Peyer's patch (tissue), 4 donors: ENCODE data around the gene SLC17A8. TPM values are rescaled to one million over a fixed set of nuclear protein-coding genes. Genes with fewer than 3 reads are reported as not detected.
"Not testable (repeated sequence)": the region's sequence is repeated elsewhere in the genome, so short reads cannot be mapped to it uniquely, and the experiment has no call there.

ENCODE experiments used
- DNase-seq, 3 donors: peaks; one replicate each; pipeline ENCODE4 v3.0.0-alpha.2; 2017 to 2019
- H3K27ac ChIP-seq, 4 donors: fragments of 200-600 bp; sonication (generic); one replicate each; pipeline ENCODE4 v1.5.1; 2016 to 2019
- H3K27me3 ChIP-seq, 2 donors: fragments of 200-600 bp; sonication (generic); one replicate each; pipeline ENCODE4 v1.5.1; 2019
- H3K36me3 ChIP-seq, 3 donors: fragments of 200-600 bp; sonication (generic); one replicate each; pipeline ENCODE4 v1.5.1; 2016 to 2019
- H3K4me1 ChIP-seq, 4 donors: fragments of 200-600 bp; sonication (generic); one replicate each; pipeline ENCODE4 v1.5.1; 2016 to 2019
- H3K4me3 ChIP-seq, 4 donors: fragments of 200-600 bp; sonication (generic); 1 replicate in 3 of 4; 2 replicates in 1 of 4; pipeline ENCODE4 v1.5.1; 2016 to 2019; ENCODE audit warnings: mild to moderate bottlenecking in 1 of 4
- H3K9me3 ChIP-seq, 4 donors: fragments of 200-600 bp; sonication (generic); one replicate each; pipeline ENCODE4 v1.5.1; 2016 to 2019; ENCODE audit warnings: mild to moderate bottlenecking in 1 of 4
- POLR2A ChIP-seq, 2 donors: fragments of 450-650 bp; IDR thresholded peaks; one replicate each; pipeline ENCODE4 v1.5.1; 2017; ENCODE audit warnings: antibody characterized with exemption in 2 of 2, mild to moderate bottlenecking in 2 of 2, moderate library complexity in 2 of 2
- total RNA-seq, 4 donors: library from RNA; depleted of rRNA; stranded (reverse); fragments of >200 nt; gene quantifications; one replicate each; pipeline ENCODE4 v1.1.0, GENCODE V29; 2016
- TF ChIP-seq, protein P1 (sequence below), 6 experiments: fragments of 450-650 bp in 4 of 6; fragments of 200-600 bp in 2 of 6; sonication (generic) in 1 of 6; IDR thresholded peaks; one replicate each; pipeline ENCODE4 v1.5.1; 2017 to 2019; ENCODE audit warnings: antibody characterized with exemption in 6 of 6, mild to moderate bottlenecking in 3 of 6, moderate library complexity in 1 of 6

SLC17A8 gene
- total RNA-seq, 4 donors from 2014 or later = 61.9 to 212 (median 83.1) TPM; not detected in 1

DNA sequence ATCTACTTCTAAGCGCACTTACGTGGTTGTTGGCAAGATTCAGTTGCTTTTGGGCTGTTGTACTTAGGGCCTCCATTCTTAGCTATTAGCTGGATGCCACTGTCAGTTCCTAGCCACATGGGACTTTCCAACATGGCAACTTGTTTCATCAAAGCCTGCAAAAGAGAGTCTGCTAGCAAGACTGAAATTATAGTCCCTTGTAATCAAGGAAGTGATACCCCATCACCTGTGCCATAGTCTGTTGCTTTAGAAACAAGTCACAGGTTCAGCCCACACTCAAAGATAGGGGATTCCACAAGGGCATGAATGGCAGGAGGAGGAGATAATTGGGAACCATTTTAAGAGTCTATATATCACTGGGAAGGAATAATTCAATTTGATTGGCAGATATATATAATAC lies 27.1 kb upstream of the SLC17A8 start:
- Histone ChIP-seq H3K36me3 (peaks cover 0 to 62% (median 0%) of the 10 kb centered on the region in 3 donors), H3K4me3 (no peak overlapping the region)
- TF ChIP-seq, protein P1, sequence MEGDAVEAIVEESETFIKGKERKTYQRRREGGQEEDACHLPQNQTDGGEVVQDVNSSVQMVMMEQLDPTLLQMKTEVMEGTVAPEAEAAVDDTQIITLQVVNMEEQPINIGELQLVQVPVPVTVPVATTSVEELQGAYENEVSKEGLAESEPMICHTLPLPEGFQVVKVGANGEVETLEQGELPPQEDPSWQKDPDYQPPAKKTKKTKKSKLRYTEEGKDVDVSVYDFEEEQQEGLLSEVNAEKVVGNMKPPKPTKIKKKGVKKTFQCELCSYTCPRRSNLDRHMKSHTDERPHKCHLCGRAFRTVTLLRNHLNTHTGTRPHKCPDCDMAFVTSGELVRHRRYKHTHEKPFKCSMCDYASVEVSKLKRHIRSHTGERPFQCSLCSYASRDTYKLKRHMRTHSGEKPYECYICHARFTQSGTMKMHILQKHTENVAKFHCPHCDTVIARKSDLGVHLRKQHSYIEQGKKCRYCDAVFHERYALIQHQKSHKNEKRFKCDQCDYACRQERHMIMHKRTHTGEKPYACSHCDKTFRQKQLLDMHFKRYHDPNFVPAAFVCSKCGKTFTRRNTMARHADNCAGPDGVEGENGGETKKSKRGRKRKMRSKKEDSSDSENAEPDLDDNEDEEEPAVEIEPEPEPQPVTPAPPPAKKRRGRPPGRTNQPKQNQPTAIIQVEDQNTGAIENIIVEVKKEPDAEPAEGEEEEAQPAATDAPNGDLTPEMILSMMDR (IDR thresholded peaks at IDR 0.05) = no peak
- no peak for TF ChIP-seq POLR2A (IDR thresholded peaks at IDR 0.05)

DNA sequence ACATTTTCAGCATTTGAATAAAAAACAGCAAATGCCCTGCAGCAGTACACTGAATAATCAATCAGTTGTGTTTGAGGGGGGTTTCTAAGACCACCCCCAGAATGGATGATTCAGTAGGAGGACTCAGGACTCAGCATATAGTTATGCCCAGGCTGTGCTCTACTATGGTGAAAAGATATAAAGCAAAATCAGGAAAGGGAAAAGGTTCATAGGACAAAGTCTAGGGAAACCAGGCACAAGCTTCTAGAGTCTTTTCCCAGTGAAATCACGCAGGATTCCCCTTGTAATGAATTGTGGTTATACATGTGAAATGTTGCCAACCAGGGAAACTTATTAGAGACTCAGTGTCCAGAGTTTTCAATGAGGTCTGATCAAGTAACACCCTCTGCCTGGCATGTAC lies 25.0 kb upstream of the SLC17A8 start:
- Histone ChIP-seq H3K4me3 (no peak overlapping the region), H3K27ac (no peak overlapping the region), H3K36me3 (peaks cover 0 to 72% (median 0%) of the 10 kb centered on the region in 3 donors), H3K4me1 (no peaks in the 10 kb centered on the region), H3K27me3 (no peaks in the 10 kb centered on the region), H3K9me3 (no peaks in the 10 kb centered on the region)
- DNase-seq = no peak
- no peak for TF ChIP-seq POLR2A (IDR thresholded peaks at IDR 0.05)
- TF ChIP-seq, protein P1 (IDR thresholded peaks at IDR 0.05) = no peak

More for the DNA sequence above, 27.1 kb upstream of the SLC17A8 start:
- Histone ChIP-seq H3K9me3 (no peaks in the 10 kb centered on the region), H3K4me1 (no peaks in the 10 kb centered on the region), H3K27me3 (no peaks in the 10 kb centered on the region), H3K27ac (no peak overlapping the region)
- no peak for DNase-seq

DNA sequence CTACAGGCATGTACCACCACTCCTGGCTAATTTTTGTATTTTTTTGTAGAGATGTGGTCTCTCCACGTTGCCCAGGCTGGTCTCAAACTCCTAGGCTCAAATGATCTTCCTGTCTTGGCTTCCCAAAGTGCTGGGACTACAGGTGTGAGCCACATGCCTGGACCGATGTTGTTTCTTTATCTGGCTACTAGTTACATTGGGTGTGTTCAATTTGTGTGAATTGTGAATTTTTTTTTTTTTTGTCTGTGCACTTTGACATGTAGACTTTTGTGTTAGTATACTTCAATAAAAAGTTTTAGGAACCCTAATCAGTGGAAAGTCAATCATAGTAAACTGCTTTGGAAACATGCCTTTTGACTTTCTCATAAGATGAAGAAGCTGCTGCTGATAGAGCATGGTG lies 24.0 kb upstream of the SLC17A8 start:
- H3K27ac ChIP-seq = no peak overlapping the region
- no peaks in the 10 kb centered on the region for H3K9me3 ChIP-seq
- DNase-seq = no peak
- no peak overlapping the region for H3K4me3 ChIP-seq
- no peak for TF ChIP-seq POLR2A (IDR thresholded peaks at IDR 0.05)
- H3K4me1 ChIP-seq = no peaks in the 10 kb centered on the region
- peaks cover 0 to 70% (median 0%) of the 10 kb centered on the region in 3 donors for H3K36me3 ChIP-seq
- no peaks in the 10 kb centered on the region for H3K27me3 ChIP-seq

DNA sequence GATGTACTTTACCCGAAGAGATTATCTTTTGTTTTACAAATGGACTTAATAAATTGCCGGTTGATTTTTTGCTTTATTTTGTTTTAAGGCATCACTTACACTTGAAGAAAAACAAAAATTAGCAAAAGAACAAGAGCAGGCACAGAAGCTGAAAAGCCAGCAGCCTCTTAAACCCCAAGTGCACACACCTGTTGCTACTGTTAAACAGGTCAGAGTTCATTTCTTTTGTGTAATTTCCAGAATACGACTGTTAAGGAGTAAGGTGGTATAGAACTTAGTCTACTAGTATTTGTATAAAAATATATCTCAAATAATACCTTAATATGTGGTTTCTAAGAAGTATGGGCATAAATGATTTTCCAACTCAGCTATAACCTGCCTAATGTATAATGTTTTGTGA lies 19.6 kb upstream of the SLC17A8 start:
- H3K36me3 ChIP-seq = peaks cover 0 to 60% (median 0%) of the 10 kb centered on the region in 3 donors
- no peak for TF ChIP-seq POLR2A (IDR thresholded peaks at IDR 0.05)
- TF ChIP-seq, protein P1 (IDR thresholded peaks at IDR 0.05) = no peak
- H3K4me1 ChIP-seq = no peaks in the 10 kb centered on the region
- no peaks in the 10 kb centered on the region for H3K9me3 ChIP-seq
- no peak for DNase-seq
- H3K27me3 ChIP-seq = no peaks in the 10 kb centered on the region
- H3K27ac ChIP-seq = no peak overlapping the region
- H3K4me3 ChIP-seq = no peak overlapping the region

DNA sequence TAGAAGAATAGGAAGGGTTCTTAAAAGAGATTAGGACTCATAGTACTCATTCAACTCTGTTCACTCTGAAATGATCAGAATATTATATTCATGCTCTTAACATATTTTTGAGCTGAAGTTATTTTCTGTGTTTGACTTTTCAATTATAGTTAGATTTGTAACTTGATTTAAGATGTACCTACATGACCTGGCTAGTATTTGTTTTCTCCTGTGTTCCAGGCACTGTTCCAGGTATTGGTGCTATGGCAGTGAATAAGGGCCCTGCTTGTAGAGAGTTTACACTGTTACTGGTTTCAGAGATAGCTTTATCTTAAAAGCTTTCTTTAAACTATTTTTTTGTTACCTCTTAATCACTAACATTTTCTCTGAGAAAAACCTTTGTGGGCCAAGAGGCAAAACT lies 19.1 kb upstream of the SLC17A8 start:
- Histone ChIP-seq H3K27me3 (no peaks in the 10 kb centered on the region), H3K27ac (no peak overlapping the region), H3K36me3 (peaks cover 0 to 59% (median 0%) of the 10 kb centered on the region in 3 donors), H3K4me1 (no peaks in the 10 kb centered on the region), H3K4me3 (no peak overlapping the region), H3K9me3 (no peaks in the 10 kb centered on the region)
- TF ChIP-seq POLR2A (IDR thresholded peaks at IDR 0.05) = no peak
- TF ChIP-seq, protein P1 (IDR thresholded peaks at IDR 0.05) = no peak
- DNase-seq = no peak

DNA sequence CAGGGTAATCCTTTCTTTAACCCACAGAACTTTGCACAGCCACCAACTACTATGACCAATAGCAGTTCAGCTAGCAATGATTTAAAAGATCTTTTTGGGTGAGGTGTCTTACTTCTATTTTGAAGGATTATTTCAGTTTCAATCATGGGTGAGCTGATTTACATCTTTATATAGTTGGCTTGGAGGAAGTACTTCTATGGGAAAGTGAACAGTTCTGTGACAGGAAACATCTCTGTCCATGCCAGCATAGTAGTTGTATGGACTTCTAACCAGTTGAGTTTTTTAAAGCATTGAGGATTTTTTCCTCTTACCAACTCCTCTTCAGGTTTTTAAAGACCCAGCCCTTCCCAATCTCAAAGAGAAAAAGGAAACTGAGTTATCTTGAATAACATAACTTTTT lies 17.8 kb upstream of the SLC17A8 start:
- no peak overlapping the region for H3K27ac ChIP-seq
- H3K27me3 ChIP-seq = no peaks in the 10 kb centered on the region
- no peaks in the 10 kb centered on the region for H3K4me1 ChIP-seq
- H3K9me3 ChIP-seq = no peaks in the 10 kb centered on the region
- no peak for TF ChIP-seq POLR2A (IDR thresholded peaks at IDR 0.05)
- TF ChIP-seq, protein P1 (IDR thresholded peaks at IDR 0.05) = no peak
- H3K36me3 ChIP-seq = peaks cover 0 to 45% (median 0%) of the 10 kb centered on the region in 3 donors
- no peak overlapping the region for H3K4me3 ChIP-seq
- DNase-seq = no peak

DNA sequence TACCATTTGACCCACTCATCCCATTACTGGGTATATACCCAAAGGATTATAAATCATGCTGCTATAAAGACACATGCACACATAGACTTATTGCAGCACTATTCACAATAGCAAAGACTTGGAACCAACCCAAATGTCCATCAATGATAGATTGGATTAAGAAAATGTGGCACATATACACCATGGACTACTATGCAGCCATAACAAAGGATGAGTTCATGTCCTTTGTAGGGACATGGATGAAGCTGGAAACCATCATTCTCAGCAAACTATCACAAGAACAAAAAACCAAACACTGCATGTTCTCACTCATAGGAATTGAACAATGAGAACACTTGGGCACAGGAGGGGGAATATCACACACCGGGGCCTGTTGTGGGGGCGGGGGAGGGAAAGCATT lies 14.0 kb upstream of the SLC17A8 start:
- not testable (repeated sequence) for H3K27me3 ChIP-seq, H3K9me3 ChIP-seq, H3K4me1 ChIP-seq, H3K4me3 ChIP-seq, DNase-seq, H3K27ac ChIP-seq
- H3K36me3 ChIP-seq = peaks cover 0 to 23% (median 0%) of the 10 kb centered on the region in 3 donors

DNA sequence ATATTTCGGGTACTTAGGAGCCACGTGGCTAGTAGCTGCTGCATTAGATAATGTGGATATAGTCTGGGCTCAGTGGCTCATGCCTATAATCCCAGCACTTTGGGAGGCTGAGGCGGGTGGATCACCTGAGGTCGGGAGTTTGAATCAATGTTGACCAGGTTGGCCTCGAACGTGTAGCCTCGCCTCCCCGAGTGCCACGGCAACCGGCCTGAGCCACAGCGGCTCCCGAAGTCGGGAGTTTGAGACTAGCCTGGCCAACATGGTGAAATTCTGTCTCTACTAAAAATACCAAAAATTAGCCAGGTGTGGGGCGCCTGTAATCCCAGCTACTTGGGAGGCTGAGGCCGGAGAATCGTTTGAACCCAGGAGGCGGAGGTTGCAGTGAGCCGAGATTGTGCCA lies 12.5 kb upstream of the SLC17A8 start:
- H3K27me3 ChIP-seq, H3K4me3 ChIP-seq, H3K4me1 ChIP-seq, DNase-seq, H3K27ac ChIP-seq, H3K36me3 ChIP-seq, H3K9me3 ChIP-seq: not testable (repeated sequence)
